Raji (cell line): ENCODE data around the gene C16orf90.

Source experiments
- POLR2A ChIP-seq: IDR thresholded peaks from 2 replicates; pipeline ENCODE4 v1.6.1; 2011; ENCODE audit warnings: low read depth, low read length, control low read depth; ENCODE audit not compliant: insufficient read depth

Gene C16orf90

DNA sequence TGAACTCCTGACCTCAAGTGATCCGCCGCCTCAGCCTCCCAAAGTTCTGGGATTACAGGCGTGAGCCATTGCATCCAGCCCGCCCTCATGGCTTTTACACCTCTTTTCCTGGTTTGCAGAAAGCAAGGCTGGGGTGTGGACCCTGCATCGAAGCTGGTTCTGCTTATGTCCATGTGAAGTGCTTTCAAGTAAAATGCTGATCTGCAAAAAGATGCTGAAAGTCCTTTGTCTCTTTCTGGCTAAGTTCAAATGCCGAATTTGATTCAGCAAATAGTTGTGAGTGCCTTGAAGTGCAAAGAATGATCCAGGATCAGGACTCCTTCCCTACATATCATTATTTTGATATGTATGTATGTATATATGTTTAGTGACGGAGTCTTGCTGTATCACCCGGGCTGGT is 34.7 kb downstream of the C16orf90 start:
- no peak for TF ChIP-seq POLR2A

DNA sequence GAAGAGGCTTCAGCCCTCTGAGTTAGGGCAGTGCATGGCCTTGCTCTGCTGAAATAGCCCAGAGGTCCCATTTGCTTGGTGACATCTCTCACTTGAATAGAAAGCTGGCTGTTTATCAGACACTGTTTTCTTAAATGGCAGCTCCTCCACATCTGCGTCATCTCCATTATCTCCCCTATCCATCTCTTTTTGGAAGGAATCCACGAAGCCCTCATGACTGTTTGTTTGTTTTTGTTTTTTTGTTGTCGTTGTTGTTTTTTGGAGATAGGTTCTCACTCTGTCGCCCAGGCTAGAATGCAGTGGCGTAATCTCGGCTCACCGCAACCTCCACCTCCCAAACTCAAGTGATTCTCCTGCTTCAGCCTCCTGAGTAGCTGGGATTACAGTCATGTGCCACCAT is 35.2 kb downstream of the C16orf90 start:
- no peak for TF ChIP-seq POLR2A

DNA sequence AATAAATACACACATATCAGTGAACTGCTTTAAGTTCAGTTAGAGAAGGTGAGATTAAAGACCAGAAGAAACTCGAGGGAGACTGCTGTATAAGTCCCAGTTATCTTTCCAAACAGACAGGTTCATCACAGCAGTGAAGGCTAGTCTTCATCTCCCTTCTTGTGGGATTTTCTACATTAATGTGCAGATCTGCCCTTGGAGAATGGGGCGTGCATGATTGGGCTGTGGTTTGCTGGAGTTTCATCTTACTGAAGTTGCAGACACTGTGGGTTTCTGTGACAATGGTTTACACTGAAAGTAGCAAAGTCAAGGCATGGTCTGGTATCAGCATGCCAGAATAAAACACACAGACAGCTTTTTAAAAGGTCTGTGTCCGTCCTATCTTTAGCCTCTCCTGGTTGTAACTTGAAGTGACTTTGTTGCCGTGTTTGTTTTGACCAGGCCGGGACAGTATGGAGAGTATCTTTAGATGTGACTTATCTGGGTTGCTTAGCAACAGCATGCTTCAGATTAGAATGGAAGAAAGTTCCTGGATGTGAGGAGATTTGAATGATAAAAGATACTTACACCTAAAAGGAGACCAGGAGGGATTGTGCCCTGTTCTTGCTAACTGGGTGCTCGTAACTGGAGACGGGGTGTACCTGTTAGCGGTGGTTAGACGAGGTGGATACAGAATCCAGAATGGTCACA is 35.7 kb downstream of the C16orf90 start:
- no peak for TF ChIP-seq POLR2A

DNA sequence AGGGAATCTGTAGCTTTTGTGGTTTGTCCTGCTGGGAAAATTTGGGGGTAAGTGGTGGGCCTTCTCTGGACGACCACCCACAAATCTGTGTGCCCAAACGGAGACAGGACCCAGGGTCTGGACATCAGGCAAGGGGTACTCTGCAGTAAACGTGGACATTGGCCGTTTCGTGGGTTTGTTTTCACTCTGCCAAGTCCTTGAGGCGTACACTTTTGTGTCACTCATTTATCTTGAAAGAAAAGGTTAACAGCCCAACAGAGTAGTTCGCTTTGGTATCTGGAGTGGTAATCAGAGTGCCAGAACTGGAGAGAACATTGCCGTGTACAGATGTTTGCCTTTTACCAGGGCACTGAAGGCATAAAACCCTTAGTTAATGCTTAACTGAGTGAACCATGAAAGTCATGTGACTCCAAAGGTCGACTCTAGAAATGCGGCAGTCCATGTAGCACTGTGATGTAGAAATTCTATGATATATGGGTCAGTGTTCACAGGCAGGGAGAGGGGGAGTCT is 36.4 kb downstream of the C16orf90 start:
- TF ChIP-seq POLR2A = no peak

GRCh38 chr16:3458278-3458851 is 36.9 kb downstream of the C16orf90 start:
- TF ChIP-seq POLR2A = no peak

DNA sequence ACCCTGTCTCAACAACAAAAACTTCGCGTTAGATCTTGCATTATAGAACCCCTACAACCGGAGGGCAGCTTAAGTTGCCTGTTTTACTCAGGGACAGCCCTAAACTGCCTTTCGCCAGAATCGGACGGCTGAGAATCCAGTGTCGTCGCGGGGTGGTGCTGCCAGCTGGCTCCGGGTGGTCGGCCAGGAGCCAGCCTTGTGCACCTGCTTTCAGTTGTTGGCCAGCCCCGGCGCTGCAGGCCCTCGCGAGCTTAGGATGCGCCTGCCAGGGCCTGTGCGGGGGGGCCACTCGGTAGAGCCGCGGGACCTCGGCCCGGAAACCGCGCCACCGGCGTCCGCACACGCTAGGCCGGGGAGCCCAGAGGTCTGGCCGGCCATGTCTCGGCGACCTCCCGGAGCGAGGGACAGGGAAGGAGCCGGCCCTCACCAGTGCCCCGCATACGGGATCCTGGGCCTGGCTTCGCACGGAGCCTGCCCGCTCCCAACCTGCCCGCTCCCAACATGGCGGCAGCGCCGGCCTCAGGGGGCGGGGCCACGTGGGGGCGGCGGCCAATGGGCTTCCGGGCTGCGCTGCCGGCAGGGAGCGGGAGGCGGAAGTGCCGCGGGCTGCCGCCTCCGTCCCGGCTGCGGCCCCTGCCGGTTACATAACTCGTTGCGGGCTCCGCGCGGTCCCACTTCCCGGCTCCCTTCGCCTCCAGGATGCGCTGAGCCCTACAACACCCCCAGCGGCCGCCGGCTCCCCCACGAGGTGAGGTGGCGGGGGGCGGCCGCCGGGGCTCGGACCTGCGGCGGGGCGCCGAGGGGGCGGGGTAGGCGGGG is 37.6 kb downstream of the C16orf90 start:
- peak; percentile 87 for TF ChIP-seq POLR2A

GRCh38 chr16:3454631-3455147 is 40.6 kb downstream of the C16orf90 start:
- no peak for TF ChIP-seq POLR2A

DNA sequence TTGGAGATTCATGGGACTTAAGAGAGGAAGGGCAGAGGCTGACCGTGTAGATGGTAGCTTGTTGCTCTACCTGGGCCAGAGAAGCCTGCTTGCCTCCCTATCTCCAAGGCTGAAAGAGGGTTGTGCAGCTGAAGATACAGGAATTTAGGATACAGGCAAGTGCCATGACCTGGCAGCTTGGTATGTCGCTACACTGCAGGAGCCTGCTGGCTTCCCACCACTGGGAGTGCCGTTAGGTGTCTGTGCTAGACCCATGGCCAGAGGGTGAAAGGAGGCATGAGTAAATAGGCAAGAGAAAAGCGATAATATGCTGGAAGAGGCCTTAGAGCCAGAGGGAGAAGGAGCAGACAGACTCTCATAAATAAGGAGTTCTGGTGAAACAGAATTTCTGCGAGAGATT is 41.2 kb downstream of the C16orf90 start:
- no peak for TF ChIP-seq POLR2A

DNA sequence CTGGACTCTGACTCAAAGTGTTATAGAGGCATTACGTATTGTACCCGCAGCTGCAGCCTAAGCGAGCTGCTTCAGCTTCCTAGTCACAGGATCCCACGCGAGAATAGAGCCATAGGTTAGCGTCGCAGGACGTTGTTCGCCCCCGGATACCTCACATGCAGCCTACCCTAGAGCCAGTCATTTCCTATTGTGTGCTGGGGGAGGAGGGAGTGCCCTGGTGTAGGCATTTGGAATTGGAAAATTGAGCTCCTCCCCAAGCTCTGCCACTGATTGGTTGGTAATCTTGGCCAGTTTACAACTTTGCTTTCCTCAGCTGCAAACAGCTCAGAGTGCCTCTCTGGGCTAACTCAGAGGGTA is 51.3 kb downstream of the C16orf90 start:
- TF ChIP-seq POLR2A = peak; percentile 12; the same call in 1 of the 2 replicates
